Heart right ventricle (tissue), 16 donors: ENCODE data around the gene PPP2R3A. TPM values are rescaled to one million over a fixed set of nuclear protein-coding genes. Genes with fewer than 3 reads are reported as not detected.

ENCODE experiments used
- ATAC-seq, 8 donors: fragments of 200-7000 bp; cut with Tn5 transposase; one replicate each; pipeline ENCODE4 v1.9.1; 2020; ENCODE audit warnings: mild to moderate bottlenecking in 8 of 8, moderate library complexity in 8 of 8, moderate number of reproducible peaks in 1 of 8
- DNase-seq, 2 donors: peaks; one replicate each; pipeline ENCODE4 v3.0.0-alpha.2; 2020
- H3K27ac ChIP-seq, 10 donors: fragments of 200-600 bp; sonication (generic) in 2 of 10; one replicate each; pipeline versions ENCODE4 v1.5.0 to v1.8.0; 2020 to 2022; ENCODE audit warnings: mild to moderate bottlenecking in 3 of 10
- H3K27me3 ChIP-seq, 7 donors: fragments of 200-600 bp; one replicate each; pipeline ENCODE4 v1.8.0; 2021 to 2022; ENCODE audit warnings: mild to moderate bottlenecking in 2 of 7
- H3K36me3 ChIP-seq, 9 donors: fragments of 200-600 bp; sonication (generic) in 1 of 9; one replicate each; pipeline versions ENCODE4 v1.5.0 to v1.8.0; 2020 to 2022; ENCODE audit warnings: mild to moderate bottlenecking in 2 of 9
- H3K4me1 ChIP-seq, 9 donors: fragments of 200-600 bp; sonication (generic) in 1 of 9; one replicate each; pipeline versions ENCODE4 v1.5.0 to v1.8.0; 2020 to 2022; ENCODE audit warnings: mild to moderate bottlenecking in 4 of 9
- H3K4me3 ChIP-seq, 10 donors: fragments of 200-600 bp; sonication (generic) in 2 of 10; one replicate each; pipeline versions ENCODE4 v1.5.0 to v1.8.0; 2020 to 2022; ENCODE audit warnings: mild to moderate bottlenecking in 7 of 10, moderate library complexity in 2 of 10
- H3K9me3 ChIP-seq, 11 donors: fragments of 200-600 bp in 10 of 11; sonication (generic) in 2 of 11; one replicate each; pipeline versions ENCODE4 v1.5.0 to v1.8.0; 2013 to 2022; ENCODE audit warnings: mild to moderate bottlenecking in 2 of 11, control low read depth in 1 of 11, moderate library complexity in 1 of 11
- CTCF ChIP-seq, 9 donors: fragments of 200-600 bp; sonication (generic) in 2 of 9; IDR thresholded peaks; one replicate each; pipeline versions ENCODE4 v1.5.0 to v1.8.0; 2021 to 2022; ENCODE audit warnings: antibody characterized with exemption in 9 of 9, mild to moderate bottlenecking in 5 of 9, moderate library complexity in 1 of 9
- WGBS, 2 donors: extraction: QIAGEN DNeasy Blood & Tissue Kit; methylation state at CpG; one replicate each; pipeline ENCODE4 v1.1.7; 2013; ENCODE audit warnings: inconsistent platforms in 1 of 2; 5-methylcytosine and 5-hydroxymethylcytosine counted together
- intact Hi-C, 10 donors: fragments of 100-400 bp; cut with DNase I; formaldehyde crosslinking; loops; one replicate each; pipeline versions ENCODE4 v1.11.1 to v1.14.2; 2022
- polyA plus RNA-seq, 2 donors: library from polyadenylated mRNA; stranded (reverse); fragments of 200-250 nt; gene quantifications; one replicate each; pipeline ENCODE4 v1.2.3, GENCODE V29; 2013
- total RNA-seq, 10 donors: library from RNA; stranded (reverse); fragmentation: NEBNext Ultra II Directional in 3 of 10; extraction: Animal tissue kit (Norgen Biotek cat#: 25700) in 3 of 10; gene quantifications; one replicate each; pipeline versions ENCODE4 v1.2.1 to v1.2.4, GENCODE V29; 2021 to 2023
- donor health status: Arrhythmogenic right ventricular cardiomyopathy.
- donor health status: ischemic (EF 13 %, LVEDD 7.1; RV severe dilation, severe dysfunction).
- donor health status: healthy with polysubstance abuse.
- donor health status: DM: no; HTN: yes; CAD: no.
- donor health status: DM: no; HTN: no; CAD: no.
- donor health status: ischemic (EF 25% LVEDD 6.9; RV normal size, moderate dysfunction).
- donor health status: ischemic (EF 25% LVEDD 5.7; RV mildly dilated, moderate dysfunction).
- donor health status: healthy.
- donor health status: DM: yes; HTN: yes; CAD: no.
- donor health status: Ischemic cardiomyopathy.
- donor health status: ischemic (EF 35%, LVEDD 5.7; RV mildly dilated, moderate dysfunction).
- donor health status: nonischemic (EF 11% LVEDD 7.7; RV severe dilation, severe dysfunction).
- donor health status: DM: yes; HTN: yes; CAD: no.
- donor health status: PGD.
- donor health status: ischemic (EF 29% LVEDD 5.4; RV normal size, mild dysfunction).
- donor health status: nonischemic (EF 23%, LVEDD 6.1; RV moderate dilation, normal function).

The PPP2R3A gene
- total and polyA plus RNA-seq, 12 donors: 4.9 to 148 (median 106) TPM

- TF ChIP-seq CTCF (IDR thresholded peaks at IDR 0.05): no peak
- peak in 2 of 8 donors; percentile 23 to 30 for ATAC-seq
- 52 to 68% methylated on average over 2 of the region's 2 CpGs for WGBS, 2 donors
- intact Hi-C loops: no loop called here
- H3K27ac ChIP-seq: no peak overlapping the region
- H3K27me3 ChIP-seq: no peaks in the 10 kb centered on the region
- no peak for DNase-seq
- H3K9me3 ChIP-seq: no peaks in the 10 kb centered on the region
- H3K4me3 ChIP-seq: no peak overlapping the region
- H3K36me3 ChIP-seq: no peaks in the 10 kb centered on the region
- peaks cover 5 to 93% (median 69%) of the 10 kb centered on the region in 9 donors for H3K4me1 ChIP-seq
Observed at GRCh38 chr3:136184703-136185102, 219.2 kb downstream of the PPP2R3A start.

- Histone ChIP-seq H3K27ac (peak overlapping the region in 1 of 10 donors; percentile 12), H3K4me1 (peaks cover 2 to 96% (median 74%) of the 10 kb centered on the region in 9 donors), H3K36me3 (no peaks in the 10 kb centered on the region), H3K27me3 (no peaks in the 10 kb centered on the region), H3K4me3 (no peak overlapping the region), H3K9me3 (no peaks in the 10 kb centered on the region)
- DNase-seq (no peak), ATAC-seq (peak in 5 of 8 donors; percentile 37 to 61 (median 47))
- no peak for TF ChIP-seq CTCF (IDR thresholded peaks at IDR 0.05)
- WGBS, 2 donors: 56 to 66% methylated on average over 3 of the region's 3 CpGs
- intact Hi-C loops: no loop called here
Observed at GRCh38 chr3:136186344-136186743, 220.8 kb downstream of the PPP2R3A start.

GRCh38 chr3:136186846-136187245 lies 221.3 kb downstream of the PPP2R3A start:
- Histone ChIP-seq H3K4me1 (peaks cover 2 to 96% (median 75%) of the 10 kb centered on the region in 9 donors), H3K4me3 (no peak overlapping the region), H3K36me3 (no peaks in the 10 kb centered on the region), H3K9me3 (no peaks in the 10 kb centered on the region), H3K27me3 (no peaks in the 10 kb centered on the region), H3K27ac (no peak overlapping the region)
- ATAC-seq (no peak), DNase-seq (no peak)
- intact Hi-C loops: no loop called here
- 57 to 66% methylated on average over 4 of the region's 4 CpGs for WGBS, 2 donors
- TF ChIP-seq CTCF (IDR thresholded peaks at IDR 0.05): no peak

- no peaks in the 10 kb centered on the region for H3K9me3 ChIP-seq
- H3K4me3 ChIP-seq: no peak overlapping the region
- no peaks in the 10 kb centered on the region for H3K36me3 ChIP-seq
- DNase-seq: no peak
- H3K4me1 ChIP-seq: peaks cover 2 to 96% (median 79%) of the 10 kb centered on the region in 9 donors
- no peak overlapping the region for H3K27ac ChIP-seq
- no peak for ATAC-seq
- intact Hi-C loops: no loop called here
- H3K27me3 ChIP-seq: no peaks in the 10 kb centered on the region
- TF ChIP-seq CTCF (IDR thresholded peaks at IDR 0.05): no peak
- WGBS, 2 donors: 73% methylated on average over 4 of the region's 4 CpGs
Observed at GRCh38 chr3:136187868-136188267, 222.3 kb downstream of the PPP2R3A start.
